ENCODE results near the gene CHD9.

- no peak for TF ChIP-seq CTCF (conservative IDR thresholded peaks at IDR 0.05)
- TF ChIP-seq EZH2 (IDR thresholded peaks at IDR 0.05; ENCODE audit: low read depth) = no peak
Observed at GRCh38 chr16:53202398-53202797, 147.6 kb downstream of the CHD9 start.

Measured in PC-9 (cell line).